Activated B cell treated with CpG ODN at 0.5 μM for 24 hours (primary cell): ENCODE data around the gene CLEC2B. TPM values are rescaled to one million over a fixed set of nuclear protein-coding genes. Genes with fewer than 3 reads are reported as not detected.

Source experiments
- ATAC-seq: fragments of 200-7000 bp; cut with Tn5 transposase; one replicate; pipeline ENCODE4 v1.10.0; 2021; ENCODE audit warnings: low read depth, mild to moderate bottlenecking, moderate library complexity
- CTCF ChIA-PET: fragments of 350-600 bp; sonication (Branson Sonifier 250); formaldehyde crosslinking; loops from one replicate; lab custom pipeline; 2021; ENCODE audit warnings: antibody characterized with exemption; lab: Charles Lee
- POLR2A ChIA-PET: fragments of 350-600 bp; sonication (Branson Sonifier 250); formaldehyde crosslinking; loops from one replicate; lab custom pipeline; 2021; ENCODE audit warnings: antibody characterized with exemption; lab: Charles Lee
- DNase-seq: peaks from one replicate; pipeline ENCODE4 v3.0.0; 2022
- H3K27ac Mint-ChIP-seq: one replicate; pipeline ENCODE4 v1.8.0; 2020; ENCODE audit warnings: mixed read lengths
- H3K27me3 Mint-ChIP-seq: one replicate; pipeline ENCODE4 v1.8.0; 2021; ENCODE audit warnings: mixed read lengths
- H3K36me3 Mint-ChIP-seq: one replicate; pipeline ENCODE4 v1.8.0; 2021; ENCODE audit warnings: low read depth, mixed read lengths
- H3K4me1 Mint-ChIP-seq: one replicate; pipeline ENCODE4 v1.8.0; 2021; ENCODE audit warnings: mixed read lengths
- H3K4me3 Mint-ChIP-seq: one replicate; pipeline ENCODE4 v1.8.0; 2020; ENCODE audit warnings: mild to moderate bottlenecking, mixed read lengths
- H3K9me3 Mint-ChIP-seq: one replicate; pipeline ENCODE4 v1.8.0; 2020; ENCODE audit warnings: mixed read lengths
- CTCF ChIP-seq: fragments of 200-600 bp; IDR thresholded peaks from one replicate; pipeline ENCODE4 v1.8.0; 2022; ENCODE audit warnings: antibody characterized with exemption, mild to moderate bottlenecking
- intact Hi-C: fragments of 100-400 bp; cut with micrococcal nuclease; formaldehyde crosslinking; loops from one replicate; pipeline ENCODE4 v1.15.1; 2024
- total RNA-seq: library from RNA; stranded (reverse); gene quantifications from 2 replicates; pipeline ENCODE4 v1.2.3, GENCODE V29; 2022

The CLEC2B gene
- total RNA-seq, result 18.4 and 19.1 TPM in 2 replicates

- Mint-ChIP-seq H3K9me3 (no peaks in the 10 kb centered on the region), H3K4me3 (peak within 1 kb of the TSS; percentile 95), H3K27ac (peak within 1 kb of the TSS; percentile 98), H3K36me3 (peaks cover 13% of the 10 kb centered on the region), H3K27me3 (peaks cover 2% of the 10 kb centered on the region), H3K4me1 (peaks cover 37% of the 10 kb centered on the region)
- ChIA-PET CTCF (interaction anchor here (1.3 to 2.0 kb wide), 2 partner anchors 55 to 120 kb away, joined by 5 read pairs; no protein-coding TSS in a partner anchor), POLR2A (interaction anchor here (1.0 to 3.9 kb wide), 3 partner anchors 111 to 495 kb away, joined by 4 to 16 read pairs (median 8); partner anchors contain the start of gene CLEC2D)
- peak; percentile 63 for ATAC-seq
- intact Hi-C loops, result loop anchor here (2.0 to 5.0 kb wide), 7 partner anchors 57 to 743 kb away; partner anchors contain the start of genes CD69 and MAGOHB
- TF ChIP-seq CTCF, result no peak
- no peak for DNase-seq
These were observed at the start of gene CLEC2B for GRCh38 chr12:9869307-9870161. Gene CLEC2B, minus strand, starts transcription at chr12:9869354.

DNA sequence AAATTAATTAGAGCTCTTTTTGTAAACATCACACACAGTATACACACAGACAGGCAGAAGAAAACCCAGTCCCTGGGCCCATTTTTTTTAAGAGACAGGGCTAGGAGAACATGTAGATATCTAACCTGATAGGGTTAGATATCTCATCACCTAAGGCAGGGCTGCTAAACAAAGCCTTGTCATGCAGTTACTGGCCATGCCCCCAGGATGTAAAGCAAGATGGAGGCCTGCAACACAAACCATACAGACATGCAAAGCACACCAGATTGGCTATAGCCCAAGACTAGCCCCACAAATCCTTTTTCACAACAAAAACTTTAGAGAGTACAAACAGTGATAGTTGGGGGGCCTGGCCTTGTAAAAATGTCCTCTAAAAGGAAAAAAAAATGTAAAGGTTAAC lies 42.6 kb upstream of the CLEC2B start:
- no peak overlapping the region for H3K4me3 Mint-ChIP-seq
- H3K27ac Mint-ChIP-seq, result no peak overlapping the region
- ChIA-PET CTCF (no interaction called here), POLR2A (no interaction called here)
- ATAC-seq, result no peak
- intact Hi-C loops, result no loop called here
- H3K4me1 Mint-ChIP-seq, result peaks cover 4% of the 10 kb centered on the region
- DNase-seq, result no peak
- H3K27me3 Mint-ChIP-seq, result peaks cover 10% of the 10 kb centered on the region
- H3K36me3 Mint-ChIP-seq, result peaks cover 3% of the 10 kb centered on the region
- peaks cover 15% of the 10 kb centered on the region for H3K9me3 Mint-ChIP-seq
- no peak for TF ChIP-seq CTCF

DNA sequence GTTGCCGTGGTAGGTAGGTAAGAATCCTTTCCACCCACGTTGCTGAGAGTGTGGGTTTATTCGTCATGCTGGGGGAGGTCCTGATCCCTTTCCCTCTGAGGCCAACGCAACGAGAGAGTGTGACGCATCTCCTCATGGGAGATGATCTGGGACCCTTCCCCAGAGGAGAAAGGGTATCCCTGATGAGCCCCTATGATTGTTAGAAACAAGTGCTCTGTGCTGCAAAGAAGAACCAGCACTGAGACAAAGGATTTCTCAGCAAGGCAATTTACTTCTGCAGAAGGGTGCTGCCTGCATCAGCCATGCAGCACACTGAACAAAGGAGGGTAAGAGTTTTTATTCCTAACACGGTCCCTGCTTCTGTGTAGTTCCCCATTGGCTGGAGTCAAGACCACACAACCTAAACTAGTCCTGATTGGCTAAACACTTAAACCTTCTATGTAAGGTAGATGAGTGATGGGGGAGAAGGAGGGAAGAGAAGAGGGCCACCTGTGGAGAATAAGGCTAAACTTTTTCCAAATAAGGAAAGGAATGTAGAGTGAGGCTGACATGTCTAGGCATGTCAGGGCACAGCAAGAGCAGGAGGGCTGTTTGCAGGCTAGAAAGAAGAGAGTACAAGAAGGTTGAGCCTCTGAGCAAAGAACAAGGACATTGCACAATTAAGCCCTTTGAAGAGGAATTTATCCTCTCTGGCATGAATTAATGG lies 41.7 kb upstream of the CLEC2B start:
- H3K9me3 Mint-ChIP-seq, result peaks cover 15% of the 10 kb centered on the region
- H3K4me3 Mint-ChIP-seq, result no peak overlapping the region
- no peak for ATAC-seq
- DNase-seq, result no peak
- H3K27ac Mint-ChIP-seq, result no peak overlapping the region
- CTCF ChIA-PET, result no interaction called here
- no peak for TF ChIP-seq CTCF
- peaks cover 3% of the 10 kb centered on the region for H3K36me3 Mint-ChIP-seq
- peaks cover 5% of the 10 kb centered on the region for H3K4me1 Mint-ChIP-seq
- POLR2A ChIA-PET, result no interaction called here
- intact Hi-C loops, result no loop called here
- peaks cover 10% of the 10 kb centered on the region for H3K27me3 Mint-ChIP-seq

DNA sequence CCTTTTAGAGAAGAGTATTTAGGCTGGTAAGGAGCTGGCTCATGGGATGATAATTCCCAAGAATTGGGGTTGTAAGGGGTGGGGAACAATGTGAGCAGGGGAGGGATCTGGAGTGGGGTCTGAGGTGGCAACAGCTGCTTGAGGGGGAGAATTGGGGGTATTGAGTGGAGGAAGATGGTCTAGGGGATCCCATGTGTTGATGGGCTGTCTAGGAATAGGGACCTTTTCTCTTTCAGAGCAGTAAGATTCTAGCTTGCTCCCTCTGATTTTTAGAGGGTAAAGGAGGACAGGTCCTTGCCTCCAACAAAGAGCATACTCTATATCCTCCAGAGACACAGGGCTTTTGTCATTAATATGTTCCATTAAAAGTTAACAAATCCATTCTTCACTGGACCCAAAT lies 40.6 kb upstream of the CLEC2B start:
- peaks cover 15% of the 10 kb centered on the region for H3K9me3 Mint-ChIP-seq
- CTCF ChIA-PET, result interaction anchor here (0.6 to 0.7 kb wide), 2 partner anchors 12 to 160 kb away, joined by 3 read pairs; no protein-coding TSS in a partner anchor
- ATAC-seq, result no peak
- intact Hi-C loops, result no loop called here
- H3K27me3 Mint-ChIP-seq, result peaks cover 8% of the 10 kb centered on the region
- no peak for DNase-seq
- H3K36me3 Mint-ChIP-seq, result peaks cover 3% of the 10 kb centered on the region
- TF ChIP-seq CTCF, result no peak
- H3K27ac Mint-ChIP-seq, result no peak overlapping the region
- POLR2A ChIA-PET, result no interaction called here
- peaks cover 5% of the 10 kb centered on the region for H3K4me1 Mint-ChIP-seq
- H3K4me3 Mint-ChIP-seq, result no peak overlapping the region

- DNase-seq (no peak), ATAC-seq (no peak)
- no peak for TF ChIP-seq CTCF
- peaks cover 2% of the 10 kb centered on the region for H3K27me3 Mint-ChIP-seq
- H3K9me3 Mint-ChIP-seq, result peaks cover 15% of the 10 kb centered on the region
- peaks cover 3% of the 10 kb centered on the region for H3K36me3 Mint-ChIP-seq
- H3K4me1 Mint-ChIP-seq, result peaks cover 5% of the 10 kb centered on the region
- ChIA-PET CTCF (interaction anchor here (1.4 kb wide), 1 partner anchor 36 kb away, joined by 3 read pairs; no protein-coding TSS in a partner anchor), POLR2A (no interaction called here)
- intact Hi-C loops, result no loop called here
- H3K27ac Mint-ChIP-seq, result no peak overlapping the region
- H3K4me3 Mint-ChIP-seq, result no peak overlapping the region
These were observed 39.2 kb upstream of the CLEC2B start for GRCh38 chr12:9908350-9908749.
